SJSA1 (cell line): ENCODE results near the gene COX17. TPM values are rescaled to one million over a fixed set of nuclear protein-coding genes. Genes with fewer than 3 reads are reported as not detected.

Experiments
- DNase-seq, 2 experiments: peaks; one replicate each; pipeline ENCODE4 v3.0.0-alpha.2; 2015 to 2020; ENCODE audit warnings: low spot score in 2 of 2, low read depth in 1 of 2
- H3K27ac ChIP-seq: fragments of 250-450 bp; sonication (Bioruptor Pico); 2 replicates; pipeline ENCODE4 v1.5.1; 2020; ENCODE audit warnings: mild to moderate bottlenecking, moderate library complexity
- H3K27me3 ChIP-seq: fragments of 250-450 bp; sonication (Bioruptor Pico); replicated peaks from 2 replicates; pipeline ENCODE4 v1.5.1; 2020; ENCODE audit warnings: mild to moderate bottlenecking, moderate library complexity
- H3K36me3 ChIP-seq: fragments of 250-450 bp; sonication (Bioruptor Pico); 2 replicates; pipeline ENCODE4 v1.5.1; 2020; ENCODE audit warnings: mild to moderate bottlenecking
- H3K4me1 ChIP-seq: fragments of 250-450 bp; sonication (Bioruptor Pico); replicated peaks from 2 replicates; pipeline ENCODE4 v1.6.1; 2021; ENCODE audit warnings: mild to moderate bottlenecking
- H3K4me3 ChIP-seq: fragments of 250-450 bp; sonication (Bioruptor Pico); 2 replicates; pipeline ENCODE4 v1.5.1; 2020; ENCODE audit warnings: mild to moderate bottlenecking
- H3K9me3 ChIP-seq: fragments of 250-450 bp; sonication (Bioruptor Pico); replicated peaks from 2 replicates; pipeline ENCODE4 v1.5.1; 2020; ENCODE audit warnings: mild to moderate bottlenecking
- total RNA-seq: library from RNA; depleted of rRNA; stranded (reverse); fragments of >200 nt; shearing (Covaris generic); gene quantifications from 2 replicates; pipeline ENCODE4 v1.2.3, GENCODE V29; 2014; rRNA removed

COX17 gene, protein sequence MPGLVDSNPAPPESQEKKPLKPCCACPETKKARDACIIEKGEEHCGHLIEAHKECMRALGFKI
- 36.0 and 73.6 TPM in 2 replicates for total RNA-seq

DNA sequence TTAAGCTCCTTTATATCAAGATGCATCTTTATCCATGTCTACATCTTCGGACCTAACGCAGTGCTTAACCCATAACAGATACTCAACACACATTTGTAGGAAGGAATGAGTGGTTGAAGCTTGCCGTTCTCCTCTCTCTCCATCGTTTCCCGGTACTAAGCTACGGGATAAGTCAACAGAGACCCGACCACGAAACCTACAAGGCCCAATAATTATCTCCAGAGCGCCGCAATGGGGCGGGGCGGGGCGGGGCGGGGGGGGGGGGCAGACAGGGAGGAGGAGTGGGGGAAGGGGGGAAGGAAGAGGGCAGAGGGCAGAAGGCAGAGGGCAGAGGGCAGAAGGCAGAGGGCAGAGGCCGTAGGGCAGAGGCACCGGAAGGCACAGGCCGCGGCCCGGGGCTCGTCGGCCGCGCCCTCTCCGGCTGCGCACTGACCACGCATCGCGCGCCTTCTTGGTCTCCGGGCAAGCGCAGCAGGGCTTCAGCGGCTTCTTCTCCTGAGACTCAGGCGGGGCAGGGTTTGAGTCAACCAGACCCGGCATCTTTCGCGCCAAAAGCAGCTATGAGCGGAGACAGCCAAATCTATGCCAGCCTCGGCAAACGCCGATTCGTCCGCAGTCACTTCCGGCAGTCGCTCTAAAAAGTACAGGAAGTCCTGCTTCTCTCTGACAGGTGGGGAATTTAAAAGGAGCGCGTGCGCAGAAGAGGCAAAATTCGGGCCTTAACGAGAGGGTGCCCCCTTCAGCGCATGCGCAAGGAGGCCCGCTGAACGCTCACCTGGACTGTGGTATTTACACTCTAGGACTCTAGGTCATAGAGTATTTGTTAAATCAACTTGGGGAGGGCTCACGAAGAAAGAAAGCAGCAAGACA lies at the start of gene COX17:
Gene COX17, minus strand, starts transcription at position 636 of the 870 bp plus-strand sequence. Its CDS starts 96 bp downstream, at position 540.
- no peaks in the 10 kb centered on the region for H3K9me3 ChIP-seq
- peaks cover 8% of the 10 kb centered on the region for H3K4me1 ChIP-seq

DNA sequence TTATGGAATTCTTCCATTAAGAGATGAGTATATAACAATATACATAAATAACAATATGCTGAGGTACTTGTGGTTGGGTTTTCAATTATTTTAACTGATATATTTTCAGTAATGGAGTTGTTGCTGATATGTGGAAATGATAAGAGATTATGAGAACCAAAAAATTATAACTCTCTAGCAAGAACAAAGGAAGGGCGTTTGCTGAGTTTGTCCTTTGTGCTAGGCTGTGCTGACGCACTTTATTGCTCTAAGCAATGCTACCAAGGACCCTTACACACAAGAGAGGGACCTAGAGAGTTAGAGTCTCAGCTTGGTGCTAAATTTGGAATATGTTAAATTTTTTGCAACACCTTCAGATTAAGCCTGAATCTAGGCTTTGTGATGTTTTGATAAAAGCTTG lies 49.7 kb upstream of the COX17 start:
- DNase-seq = no peak
- Histone ChIP-seq H3K36me3 (no peaks in the 10 kb centered on the region), H3K27ac (no peak overlapping the region), H3K4me1 (peaks cover 9% of the 10 kb centered on the region), H3K9me3 (no peaks in the 10 kb centered on the region), H3K4me3 (no peak overlapping the region), H3K27me3 (no peaks in the 10 kb centered on the region)

More for the DNA sequence above, at the start of gene COX17:
- peaks cover 12% of the 10 kb centered on the region; the same call in 1 of the 2 replicates for H3K36me3 ChIP-seq
- no peaks in the 10 kb centered on the region for H3K27me3 ChIP-seq
- H3K27ac ChIP-seq = peak within 1 kb of the TSS; percentile 70
- peak; percentile 81 to 90 for DNase-seq
- H3K4me3 ChIP-seq = peak within 1 kb of the TSS; percentile 57

GRCh38 chr3:119723022-119723421 lies 45.8 kb upstream of the COX17 start:
- Histone ChIP-seq H3K4me3 (no peak overlapping the region), H3K9me3 (no peaks in the 10 kb centered on the region), H3K36me3 (no peaks in the 10 kb centered on the region), H3K27ac (no peak overlapping the region), H3K4me1 (no peaks in the 10 kb centered on the region), H3K27me3 (no peaks in the 10 kb centered on the region)
- DNase-seq = no peak

DNA sequence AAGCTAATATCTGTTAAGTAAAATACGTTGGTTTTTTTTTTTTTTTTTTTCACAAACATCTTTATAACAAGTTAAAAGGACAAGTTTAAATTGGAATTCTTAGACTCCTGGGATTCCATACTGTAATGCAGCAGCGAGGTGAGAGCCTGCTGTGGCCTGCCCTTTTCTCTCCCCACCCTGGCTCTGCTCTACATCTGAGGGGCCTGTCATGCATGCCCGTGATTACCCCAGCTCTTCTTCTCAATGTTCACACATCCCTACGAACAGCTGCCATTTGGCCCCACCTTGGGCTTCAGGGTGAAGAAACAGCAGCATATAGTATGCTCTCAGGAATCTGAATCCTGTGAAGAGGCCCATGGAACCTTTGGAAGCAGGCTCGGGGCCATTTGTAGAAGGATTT lies 40.3 kb upstream of the COX17 start:
- no peaks in the 10 kb centered on the region for H3K27me3 ChIP-seq
- H3K36me3 ChIP-seq = no peaks in the 10 kb centered on the region
- no peak overlapping the region for H3K4me3 ChIP-seq
- H3K9me3 ChIP-seq = no peaks in the 10 kb centered on the region
- H3K27ac ChIP-seq = no peak overlapping the region
- no peak for DNase-seq
- no peaks in the 10 kb centered on the region for H3K4me1 ChIP-seq

DNA sequence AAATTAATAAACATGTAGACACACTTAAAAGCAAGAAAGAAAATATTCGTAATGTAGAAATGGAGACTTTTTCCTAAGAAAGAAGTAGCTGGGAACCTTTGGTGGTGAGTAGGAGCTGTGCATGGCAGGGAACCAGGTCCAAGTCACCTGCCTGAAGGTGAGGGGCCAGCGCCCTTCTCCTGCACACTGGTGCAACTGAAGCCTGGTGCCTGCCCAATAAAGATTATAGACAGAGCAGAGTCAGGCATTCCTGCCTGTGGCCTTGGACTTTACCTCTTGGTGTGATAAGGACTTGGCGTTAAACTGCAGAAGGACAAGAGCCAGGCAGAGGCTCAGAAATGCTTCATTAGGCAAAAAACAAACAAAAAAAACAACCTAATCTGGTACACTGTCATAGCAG lies 39.8 kb upstream of the COX17 start:
- H3K4me3 ChIP-seq = no peak overlapping the region
- no peak for DNase-seq
- no peaks in the 10 kb centered on the region for H3K4me1 ChIP-seq
- H3K27me3 ChIP-seq = no peaks in the 10 kb centered on the region
- no peaks in the 10 kb centered on the region for H3K9me3 ChIP-seq
- H3K27ac ChIP-seq = no peak overlapping the region
- H3K36me3 ChIP-seq = no peaks in the 10 kb centered on the region

DNA sequence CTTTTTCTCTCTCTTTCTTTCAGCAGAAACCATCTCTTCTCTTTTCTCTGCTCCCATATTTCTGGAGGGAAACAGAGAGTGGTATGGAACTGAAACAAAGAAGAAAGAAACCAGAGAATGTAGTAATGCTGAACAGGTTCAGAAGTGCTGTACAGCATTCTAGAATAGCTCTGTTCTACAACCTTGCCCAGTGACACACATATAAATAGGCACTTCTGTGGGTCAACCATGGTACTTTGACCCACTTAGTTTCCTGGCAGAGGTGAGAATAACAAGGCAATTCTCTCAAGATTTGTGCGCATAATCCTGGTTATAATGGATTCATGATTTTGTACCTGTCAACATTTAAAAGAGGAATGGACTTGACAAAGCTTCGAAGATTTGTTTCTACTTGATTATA lies 37.9 kb upstream of the COX17 start:
- no peaks in the 10 kb centered on the region for H3K4me1 ChIP-seq
- no peak for DNase-seq
- H3K27me3 ChIP-seq = no peaks in the 10 kb centered on the region
- H3K4me3 ChIP-seq = no peak overlapping the region
- H3K9me3 ChIP-seq = no peaks in the 10 kb centered on the region
- H3K27ac ChIP-seq = no peak overlapping the region
- H3K36me3 ChIP-seq = no peaks in the 10 kb centered on the region

DNA sequence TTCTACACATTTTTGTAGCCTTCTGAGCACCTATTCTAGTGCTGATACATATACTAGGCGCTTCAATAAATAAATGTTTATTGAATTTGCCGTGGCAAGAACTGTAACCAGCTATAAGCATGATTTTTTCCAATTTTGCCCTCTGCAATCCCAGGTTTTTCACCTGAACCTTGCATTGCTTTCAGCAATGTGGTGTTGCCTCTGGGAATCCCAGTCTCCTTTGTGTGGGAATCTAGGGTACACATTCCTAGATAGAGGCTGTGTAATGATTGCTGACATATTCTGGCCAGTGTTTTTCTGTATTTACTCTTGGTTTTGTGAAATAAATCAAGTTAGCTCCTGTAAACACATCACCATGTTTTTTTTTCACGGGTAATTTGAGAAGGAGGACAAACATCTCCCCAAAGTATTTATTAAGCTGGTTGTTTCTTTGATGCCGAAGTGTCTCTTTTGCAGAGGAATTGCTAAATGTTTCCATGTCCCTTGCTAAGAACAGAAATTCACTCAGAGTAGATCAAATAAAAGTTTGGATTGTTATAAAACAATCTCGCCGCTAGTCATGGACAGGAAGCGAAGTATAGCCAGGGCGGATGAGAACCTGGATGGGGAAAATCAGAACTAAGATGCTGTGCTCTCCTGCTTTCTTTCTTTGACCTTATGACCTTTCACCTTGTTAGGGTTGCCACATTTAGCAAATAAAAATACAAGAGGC lies 26.8 kb upstream of the COX17 start:
- H3K27ac ChIP-seq = no peak overlapping the region
- H3K9me3 ChIP-seq = peaks cover 4% of the 10 kb centered on the region; the same call in 1 of the 2 replicates
- no peaks in the 10 kb centered on the region for H3K27me3 ChIP-seq
- no peak overlapping the region for H3K4me3 ChIP-seq
- no peak for DNase-seq
- no peaks in the 10 kb centered on the region for H3K36me3 ChIP-seq
- peaks cover 15% of the 10 kb centered on the region for H3K4me1 ChIP-seq

- peak; percentile 39 to 91 for DNase-seq
- H3K27ac ChIP-seq = no peak within 1 kb of the TSS
- peak within 1 kb of the TSS; percentile 27 for H3K4me3 ChIP-seq
- peaks cover 4% of the 10 kb centered on the region; the same call in 1 of the 2 replicates for H3K9me3 ChIP-seq
- peaks cover 15% of the 10 kb centered on the region for H3K4me1 ChIP-seq
- no peaks in the 10 kb centered on the region for H3K27me3 ChIP-seq
- H3K36me3 ChIP-seq = no peaks in the 10 kb centered on the region
Observed at GRCh38 chr3:119702530-119703527, 25.6 kb upstream of the COX17 start, which contains the start of gene CFAP91. Gene CFAP91 (plus strand): TSS chr3:119703022. CDS start chr3:119703099, 77 bp downstream.

GRCh38 chr3:119700920-119701734 lies 23.9 kb upstream of the COX17 start:
- peaks cover 15% of the 10 kb centered on the region for H3K4me1 ChIP-seq
- H3K27ac ChIP-seq = peak overlapping the region; percentile 42; the same call in 1 of the 2 replicates
- H3K9me3 ChIP-seq = peaks cover 4% of the 10 kb centered on the region; the same call in 1 of the 2 replicates
- no peaks in the 10 kb centered on the region for H3K36me3 ChIP-seq
- H3K4me3 ChIP-seq = no peak overlapping the region
- DNase-seq = no peak
- no peaks in the 10 kb centered on the region for H3K27me3 ChIP-seq

GRCh38 chr3:119700269-119700919 lies 23.2 kb upstream of the COX17 start:
- DNase-seq = peak in 1 of 2 experiments; percentile 26
- Histone ChIP-seq H3K9me3 (peaks cover 4% of the 10 kb centered on the region; the same call in 1 of the 2 replicates), H3K27me3 (no peaks in the 10 kb centered on the region), H3K36me3 (no peaks in the 10 kb centered on the region), H3K4me1 (peaks cover 15% of the 10 kb centered on the region), H3K27ac (peak overlapping the region; percentile 42), H3K4me3 (no peak overlapping the region)

DNA sequence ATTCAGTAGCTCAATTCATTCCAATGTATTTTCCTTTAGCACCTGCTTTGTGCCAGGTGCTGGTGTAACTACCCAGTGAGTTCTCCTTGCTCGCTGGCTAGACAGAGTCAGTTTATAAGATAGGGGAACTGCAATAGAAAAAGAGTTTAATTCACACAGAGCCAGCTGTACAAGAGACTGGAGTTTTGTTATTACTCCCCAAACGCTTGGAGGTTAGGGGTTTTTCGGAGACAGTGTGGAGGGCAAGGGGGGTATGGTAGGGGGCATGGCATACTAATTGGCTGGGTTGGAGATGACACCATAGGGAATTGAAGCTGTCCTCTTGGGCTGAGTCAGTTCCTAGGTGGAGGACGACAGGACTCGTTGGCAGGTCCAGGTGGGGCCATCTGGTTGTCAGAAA lies 20.2 kb upstream of the COX17 start:
- H3K9me3 ChIP-seq = peaks cover 4% of the 10 kb centered on the region; the same call in 1 of the 2 replicates
- H3K36me3 ChIP-seq = no peaks in the 10 kb centered on the region
- no peak overlapping the region for H3K4me3 ChIP-seq
- no peaks in the 10 kb centered on the region for H3K27me3 ChIP-seq
- H3K4me1 ChIP-seq = peaks cover 9% of the 10 kb centered on the region
- H3K27ac ChIP-seq = no peak overlapping the region
- DNase-seq = no peak

DNA sequence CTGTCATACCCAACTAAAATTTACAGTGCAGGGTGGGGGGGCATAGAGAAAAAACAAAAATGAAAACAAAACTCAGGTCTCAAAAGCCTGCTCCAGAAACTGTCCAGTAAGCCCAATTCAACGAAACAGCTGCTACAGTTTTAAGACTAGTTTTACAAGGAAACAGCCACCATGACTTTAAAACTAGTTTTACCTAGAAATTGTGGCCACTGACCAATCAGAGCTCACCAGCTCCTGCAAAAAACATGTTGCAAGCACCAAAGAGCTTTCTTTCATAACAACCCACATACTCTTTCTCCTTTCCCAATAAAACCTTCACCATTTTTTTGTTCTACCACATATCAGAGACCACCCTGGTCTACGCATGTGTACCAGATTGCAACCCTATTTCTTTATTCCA lies 18.3 kb upstream of the COX17 start:
- no peak overlapping the region for H3K27ac ChIP-seq
- H3K36me3 ChIP-seq = no peaks in the 10 kb centered on the region
- H3K4me3 ChIP-seq = no peak overlapping the region
- H3K27me3 ChIP-seq = no peaks in the 10 kb centered on the region
- no peak for DNase-seq
- H3K4me1 ChIP-seq = peaks cover 3% of the 10 kb centered on the region
- H3K9me3 ChIP-seq = no peaks in the 10 kb centered on the region; the same call in 1 of the 2 replicates
